Brain microvascular endothelial cell (primary cell): Measurements from ENCODE around the gene PRKACA.

Source experiments
- DNase-seq: peaks from one replicate; pipeline ENCODE4 v3.0.0-alpha.2; 2020
- H3K27ac ChIP-seq: fragments of 250-450 bp; sonication (Bioruptor Pico); 2 replicates; pipeline ENCODE4 v1.5.1; 2020; ENCODE audit warnings: mild to moderate bottlenecking, moderate library complexity
- H3K27me3 ChIP-seq: fragments of 250-450 bp; sonication (Bioruptor Pico); replicated peaks from 2 replicates; pipeline ENCODE4 v1.5.1; 2020; ENCODE audit warnings: mild to moderate bottlenecking
- H3K36me3 ChIP-seq: fragments of 250-450 bp; sonication (Bioruptor Pico); replicated peaks from 2 replicates; pipeline ENCODE4 v1.5.1; 2020; ENCODE audit warnings: mild to moderate bottlenecking
- H3K4me3 ChIP-seq: 2 replicates; pipeline ENCODE4 v1.5.1; 2011; ENCODE audit warnings: low read depth, mild to moderate bottlenecking, control low read depth, low read length, moderate library complexity
- in situ Hi-C: cut with HindIII; loops from 2 replicates; pipeline ENCODE4 v1.10.0; 2017; ENCODE audit warnings: low sequenced_read_pairs, low pct_ligation_motif_present
- TF ChIP-seq, protein P1 (sequence below): IDR thresholded peaks from 2 replicates; pipeline ENCODE4 v1.5.1; 2011; ENCODE audit warnings: low read depth, mild to moderate bottlenecking, moderate library complexity, low read length, control low read depth, inconsistent platforms; ENCODE audit errors: missing control alignments

The PRKACA gene

DNA sequence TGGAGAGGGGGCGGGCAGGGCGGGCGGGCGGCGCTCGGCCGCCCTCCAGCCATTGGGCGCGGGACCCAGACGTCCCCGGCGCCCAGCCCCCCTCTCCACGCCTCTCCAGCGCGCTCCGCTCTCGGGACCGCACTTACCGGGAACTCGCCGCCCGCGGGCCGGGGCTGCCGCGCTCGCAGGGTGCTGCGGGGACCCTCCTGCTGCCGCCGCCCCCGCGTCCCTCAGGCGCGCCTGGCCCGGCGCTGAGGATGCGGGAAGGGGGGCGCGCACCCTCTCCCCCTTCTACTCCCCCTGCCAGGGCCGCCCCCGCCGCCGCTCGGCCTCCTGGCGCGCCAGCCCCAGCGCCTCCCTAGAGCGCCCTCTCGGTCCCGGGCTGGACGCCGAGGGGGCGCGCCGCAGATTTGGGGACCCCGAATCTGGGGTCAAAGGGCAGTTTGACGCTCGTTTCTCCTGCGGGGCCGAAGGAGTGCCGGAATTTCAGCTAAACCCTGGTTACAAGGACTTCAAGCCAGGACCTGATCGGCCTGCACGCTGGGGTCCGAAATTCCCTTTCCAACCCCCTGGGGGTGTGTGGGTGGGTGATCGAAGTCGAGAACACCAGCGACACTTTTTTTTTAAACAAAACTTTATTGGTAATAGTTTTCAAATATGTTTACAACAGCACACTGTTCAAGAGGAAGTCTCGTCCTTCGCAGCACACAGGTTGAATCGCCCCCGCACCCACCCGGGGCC, 26.3 kb downstream of the PRKACA start:
- Histone ChIP-seq H3K4me3 (peak overlapping the region; percentile 69), H3K36me3 (peaks cover 8% of the 10 kb centered on the region), H3K27me3 (no peaks in the 10 kb centered on the region), H3K27ac (peak overlapping the region; percentile 59)
- DNase-seq = peak; percentile 41
- in situ Hi-C loops = no loop called here
- TF ChIP-seq, protein P1, sequence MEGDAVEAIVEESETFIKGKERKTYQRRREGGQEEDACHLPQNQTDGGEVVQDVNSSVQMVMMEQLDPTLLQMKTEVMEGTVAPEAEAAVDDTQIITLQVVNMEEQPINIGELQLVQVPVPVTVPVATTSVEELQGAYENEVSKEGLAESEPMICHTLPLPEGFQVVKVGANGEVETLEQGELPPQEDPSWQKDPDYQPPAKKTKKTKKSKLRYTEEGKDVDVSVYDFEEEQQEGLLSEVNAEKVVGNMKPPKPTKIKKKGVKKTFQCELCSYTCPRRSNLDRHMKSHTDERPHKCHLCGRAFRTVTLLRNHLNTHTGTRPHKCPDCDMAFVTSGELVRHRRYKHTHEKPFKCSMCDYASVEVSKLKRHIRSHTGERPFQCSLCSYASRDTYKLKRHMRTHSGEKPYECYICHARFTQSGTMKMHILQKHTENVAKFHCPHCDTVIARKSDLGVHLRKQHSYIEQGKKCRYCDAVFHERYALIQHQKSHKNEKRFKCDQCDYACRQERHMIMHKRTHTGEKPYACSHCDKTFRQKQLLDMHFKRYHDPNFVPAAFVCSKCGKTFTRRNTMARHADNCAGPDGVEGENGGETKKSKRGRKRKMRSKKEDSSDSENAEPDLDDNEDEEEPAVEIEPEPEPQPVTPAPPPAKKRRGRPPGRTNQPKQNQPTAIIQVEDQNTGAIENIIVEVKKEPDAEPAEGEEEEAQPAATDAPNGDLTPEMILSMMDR = peak; percentile 38

DNA sequence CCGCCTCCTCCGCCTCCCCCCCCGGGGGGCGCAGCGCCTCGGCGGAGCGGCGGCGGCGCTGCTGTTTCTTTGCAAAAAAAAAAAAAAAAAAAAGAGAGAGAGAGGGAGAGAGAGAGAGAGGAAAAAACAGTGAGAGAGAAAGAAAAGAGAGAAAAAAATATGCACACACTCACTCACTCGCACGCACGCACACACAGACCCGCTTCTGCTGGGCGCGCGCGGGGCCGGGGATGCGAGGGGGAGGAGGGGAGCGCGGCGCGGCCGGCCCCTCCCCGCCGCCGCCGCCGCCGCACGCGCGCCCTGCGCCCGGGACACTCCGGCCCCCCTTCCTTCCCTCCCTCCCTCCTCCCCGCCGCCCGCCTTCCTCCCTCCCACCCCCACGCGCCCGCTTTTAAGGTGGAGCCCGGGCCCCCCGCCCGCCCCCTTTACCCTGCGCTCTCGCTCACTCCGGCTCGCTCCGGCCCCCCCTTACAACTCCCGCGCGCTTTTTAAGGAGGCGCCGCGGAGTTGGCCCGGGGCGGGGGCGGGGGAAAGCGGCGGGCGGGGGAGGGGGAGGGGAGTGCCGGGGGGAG, 27.0 kb downstream of the PRKACA start, which contains the start of gene SAMD1:
SAMD1 (minus strand) TSS at position 243 of the 572 bp plus-strand sequence.
- Histone ChIP-seq H3K4me3 (peak within 1 kb of the TSS; percentile 69), H3K27ac (peak within 1 kb of the TSS; percentile 59), H3K36me3 (peaks cover 8% of the 10 kb centered on the region), H3K27me3 (no peaks in the 10 kb centered on the region)
- TF ChIP-seq, protein P1 = no peak
- in situ Hi-C loops = no loop called here
- DNase-seq = peak; percentile 67

DNA sequence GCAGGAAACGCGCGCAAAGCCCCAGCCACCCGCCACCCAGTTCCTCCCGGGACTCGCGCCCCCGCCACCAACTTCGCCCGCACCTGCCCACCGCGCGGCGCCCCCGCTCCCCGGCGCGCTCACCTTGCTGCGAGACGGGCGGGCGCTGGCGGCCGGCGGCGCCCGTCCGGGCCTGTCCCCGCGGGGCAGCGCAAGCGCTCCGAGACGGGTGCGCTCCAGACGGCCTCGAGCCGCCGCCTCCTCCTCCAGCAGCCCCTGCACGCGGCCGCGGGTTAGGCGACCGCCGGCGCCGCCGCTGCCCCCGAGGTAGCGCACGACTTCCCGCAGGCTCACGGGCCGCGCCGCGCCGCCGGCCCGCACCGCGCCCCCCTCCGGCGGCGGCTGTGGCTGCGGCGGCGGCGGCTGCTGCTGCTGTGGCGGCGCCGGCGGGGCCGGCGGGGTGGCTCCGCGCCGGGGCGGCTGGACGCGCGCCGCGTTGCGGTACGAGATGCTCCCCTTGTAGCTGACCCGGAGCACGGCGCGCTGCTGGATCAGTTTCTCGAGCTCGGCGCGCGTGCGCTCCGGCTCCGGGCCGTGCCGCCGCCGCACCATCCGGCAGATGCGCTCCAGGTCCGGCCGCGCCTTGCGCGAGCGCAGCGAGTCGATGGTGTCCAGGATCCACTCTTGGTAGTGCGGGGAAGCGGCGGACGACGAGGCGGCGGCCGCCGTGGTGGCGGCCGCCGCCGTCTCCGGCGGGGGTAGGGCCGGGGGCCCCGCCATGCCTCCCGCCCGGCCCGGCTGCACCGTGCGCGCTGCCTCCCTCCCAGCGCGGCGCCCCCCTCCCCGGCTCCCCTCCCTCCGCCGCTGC, 27.7 kb downstream of the PRKACA start:
- no peaks in the 10 kb centered on the region for H3K27me3 ChIP-seq
- in situ Hi-C loops = no loop called here
- H3K4me3 ChIP-seq = peak overlapping the region; percentile 49
- TF ChIP-seq, protein P1 = no peak
- H3K36me3 ChIP-seq = peaks cover 8% of the 10 kb centered on the region
- H3K27ac ChIP-seq = no peak overlapping the region
- peak; percentile 35 for DNase-seq

DNA sequence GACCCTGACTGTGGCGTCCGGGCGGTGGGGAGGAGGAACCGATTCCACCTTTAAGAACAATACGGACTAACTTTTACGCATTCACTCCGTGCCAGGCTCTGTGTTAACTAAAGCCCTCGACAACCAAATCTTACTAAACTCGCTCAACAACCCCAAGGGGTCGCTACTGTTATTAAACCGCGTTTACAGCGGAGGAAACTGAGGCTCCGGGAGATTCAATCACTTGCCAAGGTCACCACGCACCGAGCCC, 28.2 kb downstream of the PRKACA start:
- peak overlapping the region; percentile 42 for H3K4me3 ChIP-seq

DNA sequence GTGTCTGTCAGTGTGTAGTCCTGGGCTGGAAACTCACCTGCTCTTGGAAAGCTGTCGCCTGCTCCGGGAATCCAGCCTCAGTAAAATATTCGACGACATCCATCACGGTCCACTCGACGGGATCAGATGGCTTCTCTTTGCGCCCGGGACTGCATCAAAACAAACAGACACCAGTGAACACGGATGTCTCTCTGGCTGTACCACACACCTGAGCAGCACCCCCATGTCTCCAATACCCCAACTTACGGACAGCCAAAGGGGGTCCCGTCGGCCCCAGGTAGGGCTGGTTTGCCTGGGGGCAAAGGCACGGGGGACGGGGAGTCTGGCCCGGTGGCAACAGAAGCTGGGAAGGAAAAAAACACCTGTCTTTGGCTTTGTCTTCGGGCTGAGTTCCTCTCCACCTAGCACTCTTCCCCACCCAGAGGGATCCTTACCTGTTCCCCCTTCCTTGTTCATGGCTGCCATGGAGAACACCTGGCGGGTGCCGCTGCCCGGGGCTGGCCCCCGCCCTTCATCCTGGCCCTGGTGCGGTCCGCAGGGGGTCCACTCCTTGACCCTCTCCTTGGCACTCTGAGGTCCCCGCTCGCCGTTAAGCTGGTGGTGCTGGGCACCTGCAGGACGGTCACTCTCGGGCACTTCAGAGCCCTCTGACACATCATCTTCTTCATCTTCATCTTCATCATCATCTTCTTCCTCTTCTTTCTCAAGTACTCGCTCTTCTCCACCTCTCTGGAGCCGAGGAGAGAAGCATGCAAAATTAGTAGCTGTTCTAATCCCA, 28.7 kb downstream of the PRKACA start:
- Histone ChIP-seq H3K27ac (no peak overlapping the region), H3K4me3 (peak overlapping the region; percentile 42), H3K27me3 (no peaks in the 10 kb centered on the region), H3K36me3 (peaks cover 8% of the 10 kb centered on the region)
- in situ Hi-C loops = no loop called here
- TF ChIP-seq, protein P1 = no peak
- DNase-seq = no peak

More for the DNA sequence above, 28.2 kb downstream of the PRKACA start:
- Histone ChIP-seq H3K27me3 (no peaks in the 10 kb centered on the region), H3K27ac (no peak overlapping the region), H3K36me3 (peaks cover 8% of the 10 kb centered on the region)
- DNase-seq = no peak
- TF ChIP-seq, protein P1 = peak; percentile 35
- in situ Hi-C loops = no loop called here
